Measurements from ENCODE around the gene LRRC8C.

DNA sequence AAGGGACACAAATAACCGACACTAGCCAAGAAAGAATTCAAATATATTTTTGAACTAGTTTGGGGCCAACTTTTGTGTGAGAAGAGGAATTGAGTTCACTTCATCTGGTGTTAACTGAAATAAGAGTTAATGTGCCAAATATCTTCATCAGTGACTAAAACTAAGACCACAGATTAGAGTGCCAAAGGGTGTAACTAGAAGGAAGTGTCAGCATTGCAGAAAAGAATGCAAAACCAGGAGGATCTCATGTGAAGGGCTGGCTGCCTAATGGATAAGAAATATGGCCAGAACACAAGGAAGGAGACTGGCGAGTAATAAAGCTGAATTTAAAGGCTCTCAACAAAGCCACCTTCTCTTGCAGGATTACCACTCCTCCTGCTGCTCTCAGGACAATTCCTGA, 126.1 kb downstream of the LRRC8C start:
- TF ChIP-seq CTCF (IDR thresholded peaks at IDR 0.05) (no peak), ZFX (IDR thresholded peaks at IDR 0.05; ENCODE audit: borderline replicate concordance) (no peak)
